ENCODE measurements around the gene KRT6C.

KRT6C gene

DNA sequence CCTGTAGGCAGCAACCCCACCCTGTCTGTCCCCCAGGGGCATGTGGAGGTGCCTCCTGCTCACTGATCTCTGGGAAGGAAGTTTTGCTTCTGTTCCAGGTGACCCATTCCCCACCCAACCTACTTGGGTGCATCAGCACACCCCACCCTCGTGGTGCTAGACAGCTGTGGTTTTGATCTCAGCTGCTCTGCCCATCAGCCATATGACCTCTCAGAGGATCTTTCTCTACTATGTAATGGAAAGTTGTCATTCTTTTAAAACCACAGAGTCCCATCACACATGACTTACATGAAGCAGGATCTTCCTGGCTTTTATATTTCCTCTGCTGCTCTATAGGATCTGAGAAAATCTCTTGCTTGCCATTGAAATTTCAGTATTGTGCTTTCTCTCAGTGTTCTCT lies 53.9 kb downstream of the KRT6C start:
- TF ChIP-seq, protein P1, sequence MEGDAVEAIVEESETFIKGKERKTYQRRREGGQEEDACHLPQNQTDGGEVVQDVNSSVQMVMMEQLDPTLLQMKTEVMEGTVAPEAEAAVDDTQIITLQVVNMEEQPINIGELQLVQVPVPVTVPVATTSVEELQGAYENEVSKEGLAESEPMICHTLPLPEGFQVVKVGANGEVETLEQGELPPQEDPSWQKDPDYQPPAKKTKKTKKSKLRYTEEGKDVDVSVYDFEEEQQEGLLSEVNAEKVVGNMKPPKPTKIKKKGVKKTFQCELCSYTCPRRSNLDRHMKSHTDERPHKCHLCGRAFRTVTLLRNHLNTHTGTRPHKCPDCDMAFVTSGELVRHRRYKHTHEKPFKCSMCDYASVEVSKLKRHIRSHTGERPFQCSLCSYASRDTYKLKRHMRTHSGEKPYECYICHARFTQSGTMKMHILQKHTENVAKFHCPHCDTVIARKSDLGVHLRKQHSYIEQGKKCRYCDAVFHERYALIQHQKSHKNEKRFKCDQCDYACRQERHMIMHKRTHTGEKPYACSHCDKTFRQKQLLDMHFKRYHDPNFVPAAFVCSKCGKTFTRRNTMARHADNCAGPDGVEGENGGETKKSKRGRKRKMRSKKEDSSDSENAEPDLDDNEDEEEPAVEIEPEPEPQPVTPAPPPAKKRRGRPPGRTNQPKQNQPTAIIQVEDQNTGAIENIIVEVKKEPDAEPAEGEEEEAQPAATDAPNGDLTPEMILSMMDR (IDR thresholded peaks at IDR 0.05; ENCODE audit: extremely low read depth, insufficient read depth, missing control alignments): no peak
- in situ Hi-C loops (cut with MboI; ENCODE audit: low pct_unique_long_range_greater_than_20kb, low sequenced_read_pairs, unreplicated experiment): no loop called here
- DNase-seq (ENCODE audit: low spot score): no peak

DNA sequence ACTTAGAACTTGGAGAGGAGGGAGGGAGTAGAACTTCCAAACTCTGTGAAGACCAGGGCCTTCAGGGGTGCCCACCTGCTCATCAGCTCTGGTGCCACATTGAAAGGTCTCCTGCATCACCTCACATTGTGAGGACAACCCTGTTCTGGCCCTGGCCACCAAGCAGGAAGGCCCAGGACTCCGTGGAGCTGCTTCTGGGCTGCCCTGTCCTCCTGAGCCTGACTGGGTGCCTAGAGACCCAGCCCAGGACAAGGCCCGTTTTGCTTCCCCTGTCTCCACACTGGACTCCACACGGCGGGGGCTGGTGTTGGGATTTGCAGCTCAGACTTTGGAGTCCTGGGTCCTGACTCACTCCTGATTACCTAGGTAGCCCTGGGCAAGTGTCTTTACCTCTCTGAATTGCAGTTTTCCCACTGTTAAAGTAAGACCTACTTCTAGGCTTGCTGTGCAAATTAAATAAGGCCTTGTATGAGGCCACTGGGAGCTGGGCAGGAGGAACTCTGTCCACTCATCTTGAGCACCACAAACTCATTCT lies 55.0 kb downstream of the KRT6C start:
- DNase-seq (ENCODE audit: low spot score): no peak
- TF ChIP-seq, protein P1 (IDR thresholded peaks at IDR 0.05; ENCODE audit: extremely low read depth, insufficient read depth, missing control alignments): no peak
- in situ Hi-C loops (cut with MboI; ENCODE audit: low pct_unique_long_range_greater_than_20kb, low sequenced_read_pairs, unreplicated experiment): no loop called here

All from GM13977 (cell line).